H1 (cell line): Measurements from ENCODE around the gene PTPRD. TPM values are rescaled to one million over a fixed set of nuclear protein-coding genes. Genes with fewer than 3 reads are reported as not detected.

ENCODE experiments used
- CBX8 ChIP-seq: fragments of 300-800, 300-1000 bp; sonication (generic); IDR thresholded peaks from 2 replicates; pipeline ENCODE4 v1.7.1; 2016; ENCODE audit warnings: low read depth, low read length, borderline replicate concordance
- CREB1 ChIP-seq: IDR thresholded peaks from 2 replicates; pipeline ENCODE4 v1.6.1; 2012; ENCODE audit warnings: inconsistent platforms
- FOSL1 ChIP-seq: IDR thresholded peaks from 2 replicates; pipeline ENCODE4 v1.6.1; 2011; ENCODE audit warnings: mild to moderate bottlenecking, low read depth, low read length, moderate library complexity; ENCODE audit not compliant: insufficient read depth
- MAFK ChIP-seq: IDR thresholded peaks from 2 replicates; pipeline ENCODE4 v1.6.1; 2012; ENCODE audit warnings: low read depth, mild to moderate bottlenecking, improper control_type of control experiment, low read length
- SP4 ChIP-seq: IDR thresholded peaks from 2 replicates; pipeline ENCODE4 v1.6.1; 2012; ENCODE audit warnings: low read length, inconsistent platforms
- TAF7 ChIP-seq: optimal IDR thresholded peaks from 2 replicates; pipeline ENCODE3; 2011; ENCODE audit warnings: low read depth, mild to moderate bottlenecking, inconsistent platforms, low read length, moderate library complexity, borderline replicate concordance
- polyA plus RNA-seq, 7 experiments: library from polyadenylated mRNA; depleted of rRNA in 3 of 7; stranded (reverse) in 5 of 7; unstranded in 2 of 7; fragments of >200 nt in 5 of 7; fragments of 200-250 nt in 2 of 7; gene quantifications; 1 replicate in 5 of 7; 2 replicates in 1 of 7; 4 replicates in 1 of 7; pipeline versions ENCODE4 v1.2.1 to v1.2.3, GENCODE V29; 2011 to 2013; ENCODE audit warnings: missing spikeins in 2 of 7, mixed read lengths in 2 of 7
- total RNA-seq: library from RNA; stranded (reverse); fragmentation: NEBNext Ultra II Directional; extraction: Animal tissue kit (Norgen Biotek cat#: 25700); gene quantifications from 2 replicates; pipeline ENCODE4 v1.2.1, GENCODE V29; 2021
- TF ChIP-seq, protein P1 (sequence below): IDR thresholded peaks from 2 replicates; pipeline ENCODE4 v1.6.1; 2012; ENCODE audit warnings: inconsistent platforms
- TF ChIP-seq, protein P2 (sequence below): IDR thresholded peaks from 2 replicates; pipeline ENCODE4 v1.6.1; 2012; ENCODE audit warnings: inconsistent platforms

PTPRD gene
- total and polyA plus RNA-seq, 2 of the 8 experiments (the other 6 are each of a cell fraction or from before 2014, with no cell fraction given) = 17.2 to 77.0 TPM

DNA sequence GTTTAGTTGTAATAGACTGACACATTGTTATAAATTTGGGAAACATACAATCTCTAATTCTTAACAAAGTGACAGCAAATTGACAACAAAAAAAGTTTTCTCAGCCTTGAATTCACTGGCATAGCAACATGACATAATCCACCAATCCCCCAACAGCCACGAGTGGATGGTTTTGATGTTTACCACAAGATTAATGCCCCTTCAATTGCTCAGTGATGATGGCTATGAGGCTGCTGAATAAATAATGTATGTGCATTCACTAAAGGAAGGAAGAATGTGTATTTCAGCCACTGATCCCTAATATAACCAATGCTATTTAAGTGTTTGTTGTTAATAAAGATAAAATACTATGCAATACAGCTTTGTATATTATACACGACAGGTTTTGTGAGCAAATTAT, 2069.6 kb downstream of the PTPRD start (continued):
- no peak for TF ChIP-seq TAF7
- TF ChIP-seq FOSL1 = no peak
- TF ChIP-seq CREB1 = no peak
- TF ChIP-seq CBX8 = no peak
- no peak for TF ChIP-seq MAFK
- TF ChIP-seq, protein P1, sequence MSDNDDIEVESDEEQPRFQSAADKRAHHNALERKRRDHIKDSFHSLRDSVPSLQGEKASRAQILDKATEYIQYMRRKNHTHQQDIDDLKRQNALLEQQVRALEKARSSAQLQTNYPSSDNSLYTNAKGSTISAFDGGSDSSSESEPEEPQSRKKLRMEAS = no peak
- TF ChIP-seq, protein P2, sequence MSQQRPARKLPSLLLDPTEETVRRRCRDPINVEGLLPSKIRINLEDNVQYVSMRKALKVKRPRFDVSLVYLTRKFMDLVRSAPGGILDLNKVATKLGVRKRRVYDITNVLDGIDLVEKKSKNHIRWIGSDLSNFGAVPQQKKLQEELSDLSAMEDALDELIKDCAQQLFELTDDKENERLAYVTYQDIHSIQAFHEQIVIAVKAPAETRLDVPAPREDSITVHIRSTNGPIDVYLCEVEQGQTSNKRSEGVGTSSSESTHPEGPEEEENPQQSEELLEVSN = no peak
- no peak for TF ChIP-seq SP4
